IPS-15b (cell line): ENCODE results near the gene EPM2AIP1.

Experiments
- H3K27me3 ChIP-seq: one replicate; pipeline ENCODE4 v1.6.1; 2013; ENCODE audit warnings: low read length; ENCODE audit not compliant: control insufficient read depth, insufficient read depth
- H3K36me3 ChIP-seq: one replicate; pipeline ENCODE4 v1.6.1; 2013; ENCODE audit warnings: low read length; ENCODE audit not compliant: control insufficient read depth, insufficient read depth
- H3K4me1 ChIP-seq: one replicate; pipeline ENCODE4 v1.6.1; 2013; ENCODE audit warnings: mild to moderate bottlenecking, low read length; ENCODE audit not compliant: control insufficient read depth, insufficient read depth
- H3K4me3 ChIP-seq: one replicate; pipeline ENCODE4 v1.5.1; 2013; ENCODE audit warnings: low read depth, low read length
- H3K9ac ChIP-seq: one replicate; pipeline ENCODE4 v1.6.1; 2013; ENCODE audit warnings: low read depth, mild to moderate bottlenecking, low read length
- H3K9me3 ChIP-seq: one replicate; pipeline ENCODE4 v1.6.1; 2013; ENCODE audit warnings: mild to moderate bottlenecking, low read length; ENCODE audit not compliant: control insufficient read depth, insufficient read depth

The EPM2AIP1 gene

DNA sequence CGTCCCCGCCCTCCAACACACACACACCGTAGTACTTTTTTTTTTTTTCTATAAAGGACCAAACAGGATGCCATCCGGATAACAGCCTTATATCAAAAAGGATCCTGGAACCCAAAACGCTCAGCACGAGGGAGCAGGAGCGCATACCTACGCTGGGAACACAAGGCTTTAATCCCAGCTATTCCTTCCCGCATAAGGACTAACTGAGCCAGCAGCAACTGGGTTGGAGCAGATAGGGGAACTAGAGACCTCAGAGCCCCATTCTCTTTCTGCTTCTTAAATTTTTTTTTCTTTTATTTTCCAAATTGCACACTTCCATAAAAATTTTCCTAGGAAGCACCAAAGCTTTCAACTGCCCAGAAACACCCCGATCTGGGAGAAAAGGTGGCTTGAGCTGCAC lies 49.3 kb downstream of the EPM2AIP1 start:
- H3K9me3 ChIP-seq, result no peaks in the 10 kb centered on the region
- peak overlapping the region; percentile 62 for H3K9ac ChIP-seq
- peak overlapping the region; percentile 75 for H3K4me3 ChIP-seq
- H3K4me1 ChIP-seq, result peaks cover 3% of the 10 kb centered on the region
- no peaks in the 10 kb centered on the region for H3K36me3 ChIP-seq
- peaks cover 23% of the 10 kb centered on the region for H3K27me3 ChIP-seq

DNA sequence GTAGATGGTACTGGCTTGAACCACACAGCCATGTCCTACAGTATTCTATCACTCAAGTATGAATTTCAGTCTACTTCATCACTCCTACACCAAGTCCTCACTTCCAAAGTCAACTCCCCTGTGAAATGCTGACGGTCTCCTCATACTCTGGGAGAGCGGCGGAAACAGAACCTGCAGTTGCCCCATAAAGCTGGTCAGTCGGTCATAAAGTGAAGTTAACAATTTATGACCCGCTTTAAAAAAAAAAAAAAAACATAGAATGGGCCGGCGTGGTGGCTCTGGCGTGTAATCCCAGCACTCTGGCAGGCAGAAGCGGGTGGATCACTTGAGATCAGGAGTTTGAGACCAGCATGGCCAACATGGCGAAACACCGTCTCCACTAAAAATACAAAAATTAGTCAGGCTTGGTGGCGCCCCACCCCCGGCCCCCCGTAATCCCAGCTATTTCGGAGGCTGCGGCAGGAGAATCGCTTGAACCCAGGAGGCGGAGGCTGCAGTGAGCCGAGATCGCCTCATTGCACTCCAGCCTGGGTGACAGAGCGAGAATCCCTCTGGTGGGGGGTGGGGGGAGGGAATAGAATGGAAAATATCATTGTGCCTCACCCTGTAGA lies 50.2 kb downstream of the EPM2AIP1 start:
- H3K4me1 ChIP-seq, result peaks cover 5% of the 10 kb centered on the region
- no peak overlapping the region for H3K9ac ChIP-seq
- no peaks in the 10 kb centered on the region for H3K36me3 ChIP-seq
- no peak overlapping the region for H3K4me3 ChIP-seq
- H3K9me3 ChIP-seq, result no peaks in the 10 kb centered on the region
- H3K27me3 ChIP-seq, result peaks cover 23% of the 10 kb centered on the region

DNA sequence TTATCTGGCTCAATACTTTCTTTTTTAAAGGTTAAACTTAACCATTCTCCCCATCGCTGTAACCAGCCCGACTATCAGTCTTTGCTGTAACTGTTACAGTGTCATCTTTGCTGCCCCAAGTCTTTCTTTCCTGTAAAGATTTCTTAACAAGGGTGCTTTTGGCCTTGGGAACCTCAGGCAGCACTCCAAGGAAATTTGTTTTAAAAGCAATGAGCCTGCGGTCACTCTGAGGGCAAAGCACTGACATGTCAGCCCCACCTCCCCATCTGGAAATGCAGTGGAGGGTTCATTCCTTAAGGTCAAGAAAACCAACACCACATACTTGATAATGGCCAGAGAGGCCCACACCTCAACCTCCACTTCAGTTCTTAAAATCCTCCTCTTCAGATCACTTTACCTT lies 51.3 kb downstream of the EPM2AIP1 start:
- Histone ChIP-seq H3K4me3 (no peak overlapping the region), H3K9ac (no peak overlapping the region)

DNA sequence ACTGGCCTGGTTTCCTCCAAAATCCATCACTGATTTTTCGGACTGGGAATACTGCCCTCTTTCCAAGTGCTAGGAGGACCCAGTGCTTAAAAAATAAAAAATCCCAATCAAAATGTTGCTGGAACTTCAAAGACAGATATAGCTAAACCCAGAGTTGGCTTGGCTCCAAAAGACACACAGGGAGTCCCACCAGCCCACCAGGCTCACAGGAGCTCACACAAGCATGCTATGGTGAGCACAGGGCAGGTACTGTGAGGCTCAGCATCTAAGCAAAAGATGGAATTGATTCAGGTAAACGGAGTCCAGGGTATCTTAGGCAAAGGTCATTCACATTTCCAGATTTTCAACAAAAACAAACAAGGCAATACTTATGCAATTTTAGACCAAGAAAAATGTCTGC lies 51.8 kb downstream of the EPM2AIP1 start:
- no peaks in the 10 kb centered on the region for H3K9me3 ChIP-seq
- H3K4me1 ChIP-seq, result peaks cover 9% of the 10 kb centered on the region
- H3K4me3 ChIP-seq, result no peak overlapping the region
- H3K27me3 ChIP-seq, result peaks cover 23% of the 10 kb centered on the region
- no peak overlapping the region for H3K9ac ChIP-seq
- H3K36me3 ChIP-seq, result no peaks in the 10 kb centered on the region

More for the DNA sequence above, 51.3 kb downstream of the EPM2AIP1 start:
- Histone ChIP-seq H3K27me3 (peaks cover 23% of the 10 kb centered on the region), H3K36me3 (no peaks in the 10 kb centered on the region), H3K9me3 (no peaks in the 10 kb centered on the region), H3K4me1 (peaks cover 9% of the 10 kb centered on the region)

DNA sequence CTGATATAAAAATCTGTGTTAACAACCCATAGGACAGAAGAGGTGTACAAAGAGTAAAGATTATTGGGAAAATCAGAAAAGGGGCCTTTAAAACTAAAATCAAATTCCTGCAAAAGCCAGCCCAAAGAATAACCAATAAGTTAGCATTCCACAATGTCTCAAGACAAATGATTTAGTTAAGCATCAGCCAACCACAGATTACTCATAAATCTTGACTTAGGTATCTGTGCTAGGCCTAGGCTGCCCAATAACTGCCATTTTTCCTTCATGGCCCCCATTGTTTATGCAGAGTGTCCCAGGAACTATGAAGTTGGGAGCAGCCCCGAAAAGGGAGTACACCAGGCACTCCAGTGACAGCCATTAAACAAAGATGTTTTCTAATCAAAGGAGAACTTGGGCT lies 55.4 kb downstream of the EPM2AIP1 start:
- peaks cover 12% of the 10 kb centered on the region for H3K4me1 ChIP-seq
- no peaks in the 10 kb centered on the region for H3K27me3 ChIP-seq
- no peak overlapping the region for H3K9ac ChIP-seq
- no peaks in the 10 kb centered on the region for H3K36me3 ChIP-seq
- H3K4me3 ChIP-seq, result no peak overlapping the region
- H3K9me3 ChIP-seq, result no peaks in the 10 kb centered on the region
